Stimulated activated CD4-positive, alpha-beta T cell treated with anti-CD3 and anti-CD28 coated beads, Interleukin-12 subunit alpha, Interleukin-12 subunit beta, amount 100 ng/mL, for 48 hours (primary cell): ENCODE measurements around the gene PMPCA.
A peak's percentile ranks its signal among the peaks of the same experiment; 100 is the strongest.

Experiments
- DNase-seq, 3 donors: peaks; one replicate each; pipeline ENCODE4 v3.0.0-alpha.2; 2020; ENCODE audit warnings: low read depth in 2 of 3, low spot score in 1 of 3

The PMPCA gene

GRCh38 chr9:136373300-136374182, 36.9 kb upstream of the PMPCA start, which contains the start of gene CARD9:
CARD9 (minus strand) TSS chr9:136373669; CDS start chr9:136372078, 1,591 bp downstream.
- no peak for DNase-seq

GRCh38 chr9:136374183-136374575, 36.3 kb upstream of the PMPCA start:
- DNase-seq = no peak

- DNase-seq = no peak
Observed at GRCh38 chr9:136375096-136375495, 35.4 kb upstream of the PMPCA start.

- no peak for DNase-seq
Observed at GRCh38 chr9:136376457-136376856, 34.0 kb upstream of the PMPCA start.

- no peak for DNase-seq
Observed at GRCh38 chr9:136377341-136378169, 32.9 kb upstream of the PMPCA start.

DNA sequence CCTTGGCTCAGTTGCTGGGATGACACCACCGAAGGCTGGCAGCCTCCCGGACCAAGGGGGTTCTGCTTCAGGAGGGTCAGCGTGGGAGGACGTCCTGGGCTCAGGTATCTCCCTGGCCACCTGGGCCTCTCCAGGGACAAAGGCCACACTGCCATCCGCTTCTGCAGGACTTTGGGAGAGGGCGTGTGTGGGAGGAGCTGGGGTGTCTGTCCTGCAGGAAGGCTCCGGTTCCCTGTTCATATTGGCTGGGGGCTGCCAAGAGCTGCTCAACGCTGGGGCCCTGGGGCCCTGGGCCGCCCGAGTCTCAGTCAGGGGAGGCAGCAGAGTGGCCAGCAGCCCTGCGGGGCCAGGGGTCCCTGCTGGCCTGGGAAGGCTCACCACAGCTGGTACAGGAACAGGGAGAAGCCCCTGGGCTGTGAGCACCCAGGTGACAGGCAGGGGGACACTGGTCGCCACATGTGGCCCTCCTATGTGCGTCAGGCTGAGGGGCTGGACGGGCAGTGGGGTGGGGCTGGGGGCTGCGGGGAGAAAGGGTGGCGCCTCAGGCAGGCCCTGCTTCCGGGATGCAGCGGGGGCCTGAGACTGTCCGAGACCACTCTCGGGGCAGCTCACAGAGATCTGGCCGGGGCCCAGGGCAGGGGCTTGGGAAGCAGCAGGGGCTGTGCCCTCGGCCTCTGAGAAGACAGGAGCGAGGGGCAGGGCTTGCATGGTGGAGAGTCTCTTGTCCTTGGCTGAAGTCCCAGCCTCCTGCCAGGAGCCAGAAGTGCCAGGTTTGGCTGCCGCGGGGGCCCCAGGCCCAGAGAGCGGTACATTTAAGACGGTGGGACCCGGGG, 32.1 kb upstream of the PMPCA start:
- DNase-seq = no peak

DNA sequence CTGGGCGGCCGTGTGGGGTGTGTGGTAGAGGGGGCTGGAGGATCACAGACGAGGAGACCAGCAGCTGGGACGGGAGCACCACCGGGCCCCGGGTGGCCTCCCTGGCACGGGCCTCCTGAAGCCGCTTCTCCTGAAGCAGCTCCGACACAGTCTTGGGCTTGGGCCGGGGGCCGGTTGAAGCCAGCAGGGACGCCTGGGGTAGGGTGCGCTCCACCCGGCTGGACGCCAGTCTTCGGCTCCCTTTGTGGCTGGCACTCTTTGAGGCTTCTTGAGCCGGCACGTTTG, 31.5 kb upstream of the PMPCA start:
- no peak for DNase-seq

- DNase-seq = no peak
Observed at GRCh38 chr9:136379401-136379800, 31.1 kb upstream of the PMPCA start.

DNA sequence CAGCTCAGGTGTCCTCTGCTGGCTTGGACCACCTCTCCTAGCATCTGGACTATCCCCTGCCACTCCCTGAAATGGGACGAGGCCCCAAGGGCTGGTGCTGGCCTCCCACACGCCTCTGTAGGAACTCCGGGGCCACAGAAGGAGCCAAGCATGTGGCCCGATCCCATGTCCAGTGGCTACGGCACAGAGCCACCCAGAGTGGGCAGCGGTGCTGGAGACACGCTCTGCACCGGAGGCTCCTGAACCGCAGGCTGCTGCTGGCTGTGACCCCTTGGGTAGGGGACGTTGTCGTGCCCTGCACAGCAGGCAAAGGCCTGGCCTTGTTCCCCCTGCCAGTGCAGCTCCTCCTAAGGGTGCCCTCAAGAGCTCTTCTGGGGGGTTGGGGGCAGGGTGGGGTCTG, 30.6 kb upstream of the PMPCA start:
- DNase-seq = no peak

- DNase-seq = no peak
Observed at GRCh38 chr9:136380381-136380780, 30.1 kb upstream of the PMPCA start.

DNA sequence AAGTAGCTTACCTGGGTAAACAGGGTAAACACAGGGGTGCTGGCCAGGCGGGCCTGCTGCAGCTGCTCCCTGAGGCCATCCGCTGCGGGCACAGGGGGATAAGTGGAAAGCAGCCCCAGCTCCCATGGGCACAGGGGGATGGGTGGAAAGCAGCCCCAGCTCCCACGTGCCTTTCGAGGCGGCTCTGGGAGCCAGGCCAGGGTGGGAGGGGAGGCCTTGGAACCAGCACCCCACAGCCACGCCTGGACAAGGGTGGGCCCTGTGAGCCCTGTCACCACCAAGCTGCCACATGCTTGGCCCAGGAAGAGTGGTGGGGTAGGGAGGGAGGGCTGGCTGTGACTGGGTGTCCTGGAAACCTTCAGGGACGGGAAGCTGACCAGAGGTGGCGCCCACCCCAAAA, 29.1 kb upstream of the PMPCA start:
- no peak for DNase-seq

GRCh38 chr9:136381966-136382513, 28.4 kb upstream of the PMPCA start:
- DNase-seq = no peak

DNA sequence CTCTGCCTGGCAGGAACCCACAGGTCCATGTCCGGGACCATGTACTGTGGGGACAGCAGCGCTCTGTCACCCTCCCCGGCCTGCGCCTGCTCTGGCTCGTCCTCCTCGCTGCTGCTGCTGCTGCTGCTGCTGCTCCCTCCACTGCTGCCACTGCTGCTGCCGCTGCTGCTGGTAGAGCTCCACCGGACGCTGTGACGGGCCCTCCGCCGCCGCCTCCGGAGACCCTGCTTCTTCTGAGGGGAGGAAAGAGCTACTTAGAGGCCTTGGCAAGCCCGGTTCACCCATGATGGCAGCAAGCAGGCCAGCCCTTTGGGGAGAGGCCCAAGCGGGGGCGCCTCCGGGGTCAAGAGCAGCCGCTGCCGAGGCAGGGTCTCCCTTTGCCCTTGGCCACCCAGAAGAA, 27.0 kb upstream of the PMPCA start:
- DNase-seq = no peak

DNA sequence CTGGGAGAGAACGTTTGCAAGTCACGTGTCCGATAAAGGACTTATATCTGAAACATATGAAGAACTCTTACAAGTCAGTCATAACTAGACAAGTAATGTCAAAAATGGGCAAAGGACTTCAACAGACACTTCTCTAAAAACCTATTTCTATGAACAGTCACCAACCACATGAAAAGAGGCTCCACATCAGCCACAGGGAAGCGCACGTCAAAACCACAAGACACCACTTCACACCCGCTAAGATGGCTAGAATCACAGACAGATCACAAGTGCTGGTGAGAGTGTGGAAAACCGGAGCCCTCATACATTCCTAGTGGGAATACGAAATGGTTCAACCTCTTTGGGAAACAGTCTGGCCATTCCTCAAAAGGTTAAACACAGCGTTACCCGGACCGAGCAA, 25.4 kb upstream of the PMPCA start:
- DNase-seq = peak in 2 of 3 donors; percentile 34 to 37

- DNase-seq = no peak
Observed at GRCh38 chr9:136386018-136386417, 24.4 kb upstream of the PMPCA start.

DNA sequence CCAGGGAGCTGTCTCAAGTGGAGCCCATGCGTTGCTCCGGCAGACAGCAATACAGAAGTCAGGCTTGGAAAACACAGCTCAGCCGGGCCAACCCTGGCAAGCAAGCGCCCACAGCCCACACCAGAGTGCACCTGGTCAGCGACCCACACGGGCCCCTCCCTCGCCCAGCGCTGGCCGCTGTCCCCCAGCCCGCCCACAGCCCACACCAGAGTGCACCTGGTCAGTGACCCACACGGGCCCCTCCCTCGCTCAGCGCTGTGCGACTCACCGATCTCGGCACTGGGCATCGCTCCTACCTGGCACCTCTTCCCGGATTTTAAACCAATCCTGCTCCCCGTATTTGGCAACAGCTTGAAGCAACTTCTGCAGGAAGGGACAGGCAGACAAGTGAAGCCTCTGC, 23.2 kb upstream of the PMPCA start:
- DNase-seq = no peak

- DNase-seq = no peak
Observed at GRCh38 chr9:136389396-136389795, 21.1 kb upstream of the PMPCA start.

GRCh38 chr9:136391737-136392537, 18.5 kb upstream of the PMPCA start:
- DNase-seq = no peak

GRCh38 chr9:136392538-136393449, 17.7 kb upstream of the PMPCA start:
- no peak for DNase-seq
